Endothelial cell of coronary artery (primary cell): ENCODE measurements around the gene SLC27A4. TPM values are rescaled to one million over a fixed set of nuclear protein-coding genes. Genes with fewer than 3 reads are reported as not detected.

Experiments
- total RNA-seq: library from RNA; depleted of rRNA; stranded (reverse); fragments of >200 nt; gene quantifications from 2 replicates; pipeline ENCODE4 v1.2.3, GENCODE V29; 2014

SLC27A4 gene
- 27.0 and 27.9 TPM in 2 replicates for total RNA-seq

GRCh38 chr9:128339761-128340690, at the start of gene SLC27A4:
SLC27A4 (plus strand) TSS chr9:128340527; CDS start chr9:128343133, 2,606 bp downstream.

GRCh38 chr9:128322404-128323211, 17.7 kb upstream of the SLC27A4 start, which contains the start of the genes COQ4 and TRUB2:
COQ4 (plus strand) TSS chr9:128322839; CDS start chr9:128322859, 20 bp downstream.
TRUB2 (minus strand) TSS chr9:128322447; CDS start chr9:128322408, 39 bp downstream.

GRCh38 chr9:128370752-128371629, 30.7 kb downstream of the SLC27A4 start, which contains the start of gene URM1:
URM1 (plus strand) TSS chr9:128371374; CDS start chr9:128371381, 7 bp downstream.

Other genes with a start within 250 kb of the SLC27A4 start
- gene PTGES2, start 212.8 kb upstream of the SLC27A4 start, total RNA-seq, result 112 and 116 TPM in 2 replicates
- gene LCN2, start 191.1 kb upstream of the SLC27A4 start, total RNA-seq, result 0.18 TPM in 1 of 2 replicates, not detected in the other
- gene BBLN, start 180.3 kb upstream of the SLC27A4 start, total RNA-seq, result 19.5 and 21.7 TPM in 2 replicates
- 17.9 and 30.1 TPM in 2 replicates for gene CIZ1, start 149.0 kb upstream of the SLC27A4 start, total RNA-seq
- 0.27 and 2.9 TPM in 2 replicates for gene DNM1, start 137.1 kb upstream of the SLC27A4 start, total RNA-seq
- 55.2 and 83.3 TPM in 2 replicates for gene GOLGA2, start 64.5 kb upstream of the SLC27A4 start, total RNA-seq
- gene SWI5, start 64.3 kb upstream of the SLC27A4 start, total RNA-seq, result 26.8 and 32.1 TPM in 2 replicates
- gene TRUB2, start 18.1 kb upstream of the SLC27A4 start, total RNA-seq, result 24.1 and 31.8 TPM in 2 replicates
- gene COQ4, start 17.7 kb upstream of the SLC27A4 start, total RNA-seq, result 20.9 and 30.8 TPM in 2 replicates
- 39.2 and 43.2 TPM in 2 replicates for gene URM1, start 30.8 kb downstream of the SLC27A4 start, total RNA-seq
- 14.6 and 48.1 TPM in 2 replicates for gene CERCAM, start 80.3 kb downstream of the SLC27A4 start, total RNA-seq
- 45.7 and 46.6 TPM in 2 replicates for gene ODF2, start 115.5 kb downstream of the SLC27A4 start, total RNA-seq
- 21.5 and 21.8 TPM in 2 replicates for gene GLE1, start 164.2 kb downstream of the SLC27A4 start, total RNA-seq
- 484 and 510 TPM in 2 replicates for gene SPTAN1, start 212.1 kb downstream of the SLC27A4 start, total RNA-seq